Measurements from ENCODE around the gene ADGRD1.

GRCh38 chr12:131051155-131051473 lies 97.4 kb downstream of the ADGRD1 start:
- no peak for TF ChIP-seq CTCF (IDR thresholded peaks at IDR 0.05; ENCODE audit: low read depth, low read length, poor library complexity, severe bottlenecking)
- TF ChIP-seq EZH2phosphoT487 (IDR thresholded peaks at IDR 0.05; ENCODE audit: borderline replicate concordance, low read length): no peak
